Endodermal cell (in vitro differentiated cells): Measurements from ENCODE around the gene RUBCNL. TPM values are rescaled to one million over a fixed set of nuclear protein-coding genes. Genes with fewer than 3 reads are reported as not detected.

Experiments used
- DNase-seq: peaks from one replicate; pipeline ENCODE4 v3.0.0-alpha.2; 2017
- H3K27ac ChIP-seq: 2 replicates; pipeline ENCODE4 v1.5.1; 2013; ENCODE audit warnings: mild to moderate bottlenecking, low read depth, low read length, moderate library complexity
- H3K27me3 ChIP-seq: 2 replicates; pipeline ENCODE4 v1.6.1; 2013; ENCODE audit warnings: mild to moderate bottlenecking, low read length, moderate library complexity; ENCODE audit not compliant: insufficient read depth, control insufficient read depth, poor library complexity, severe bottlenecking
- H3K36me3 ChIP-seq: 2 replicates; pipeline ENCODE4 v1.7.0; 2013; ENCODE audit warnings: mild to moderate bottlenecking, low read length, moderate library complexity; ENCODE audit not compliant: control insufficient read depth, insufficient read depth
- H3K4me1 ChIP-seq: one replicate; pipeline ENCODE4 v1.7.0; 2013; ENCODE audit warnings: low read length; ENCODE audit not compliant: control insufficient read depth, insufficient read depth
- H3K4me3 ChIP-seq: 2 replicates; pipeline ENCODE4 v1.5.1; 2013; ENCODE audit warnings: mild to moderate bottlenecking, low read length, moderate library complexity
- H3K9ac ChIP-seq: 2 replicates; pipeline ENCODE4 v1.6.1; 2013; ENCODE audit warnings: mild to moderate bottlenecking, low read length, moderate library complexity; ENCODE audit not compliant: poor library complexity, severe bottlenecking; ENCODE audit errors: extremely low read depth
- H3K9me3 ChIP-seq: 2 replicates; pipeline ENCODE4 v1.6.1; 2013; ENCODE audit warnings: mild to moderate bottlenecking, low read length, moderate library complexity; ENCODE audit not compliant: control insufficient read depth
- H3K27ac Mint-ChIP-seq: 2 replicates; pipeline ENCODE4 v1.8.0; 2020; ENCODE audit warnings: mixed read lengths
- H3K27me3 Mint-ChIP-seq: 2 replicates; pipeline ENCODE4 v1.8.0; 2021; ENCODE audit warnings: mild to moderate bottlenecking, mixed read lengths; ENCODE audit not compliant: insufficient read depth
- H3K36me3 Mint-ChIP-seq: 2 replicates; pipeline ENCODE4 v1.8.0; 2020; ENCODE audit warnings: low read depth, mixed read lengths
- H3K4me1 Mint-ChIP-seq: 2 replicates; pipeline ENCODE4 v1.8.0; 2020; ENCODE audit warnings: mixed read lengths
- H3K4me3 Mint-ChIP-seq: 2 replicates; pipeline ENCODE4 v1.8.0; 2020; ENCODE audit warnings: mild to moderate bottlenecking, moderate library complexity, mixed read lengths
- H3K9me3 Mint-ChIP-seq: 2 replicates; pipeline ENCODE4 v1.8.0; 2020; ENCODE audit warnings: mild to moderate bottlenecking, mixed read lengths
- CTCF ChIP-seq: fragments of 200-600 bp; sonication (generic); conservative IDR thresholded peaks from 2 replicates; pipeline ENCODE4 v1.5.0; 2021; ENCODE audit warnings: antibody characterized with exemption, mild to moderate bottlenecking
- WGBS, 2 experiments: methylation state at CpG; one replicate each; pipeline versions ENCODE4 v1.1.5 to v1.1.7; 2013; ENCODE audit warnings: missing lambda C conversion rate in 2 of 2, mixed read lengths in 1 of 2; ENCODE audit not compliant: insufficient coverage in 1 of 2, insufficient read length in 1 of 2; 5-methylcytosine and 5-hydroxymethylcytosine counted together
- total RNA-seq, 2 donors: library from RNA; stranded (reverse); fragmentation: NEBNext Ultra II Directional in 1 of 2; extraction: Animal tissue kit (Norgen Biotek cat#: 25700) in 1 of 2; gene quantifications; 2 replicates in 1 of 2; 3 replicates in 1 of 2; pipeline ENCODE4 v1.2.1, GENCODE V29; 2021

The RUBCNL gene
- total RNA-seq, 2 donors from 2014 or later: 3.1 to 3.6 TPM

GRCh38 chr13:46315036-46315435, 72.0 kb downstream of the RUBCNL start:
- no peak overlapping the region for H3K27ac Mint-ChIP-seq

GRCh38 chr13:46314587-46314986, 72.5 kb downstream of the RUBCNL start:
- Mint-ChIP-seq H3K4me1 (peaks cover 2% of the 10 kb centered on the region), H3K27ac (no peak overlapping the region), H3K4me3 (no peak overlapping the region), H3K27me3 (peaks cover 3% of the 10 kb centered on the region), H3K36me3 (no peaks in the 10 kb centered on the region), H3K9me3 (peaks cover 5% of the 10 kb centered on the region)
- Histone ChIP-seq H3K9ac (no peak overlapping the region), H3K36me3 (no peaks in the 10 kb centered on the region), H3K27me3 (no peaks in the 10 kb centered on the region), H3K27ac (no peak overlapping the region), H3K9me3 (no peaks in the 10 kb centered on the region), H3K4me3 (no peak overlapping the region), H3K4me1 (no peaks in the 10 kb centered on the region)
- no peak for TF ChIP-seq CTCF
- DNase-seq: no peak
- WGBS, 2 experiments: 100% methylated on average over 1 of the region's 1 CpG; no CpG with 5 or more reads in 1 of the 2 experiments

More at GRCh38 chr13:46315036-46315435, 72.0 kb downstream of the RUBCNL start:
- Histone ChIP-seq H3K4me1 (no peaks in the 10 kb centered on the region), H3K9ac (no peak overlapping the region), H3K36me3 (no peaks in the 10 kb centered on the region), H3K9me3 (no peaks in the 10 kb centered on the region), H3K27me3 (no peaks in the 10 kb centered on the region), H3K4me3 (no peak overlapping the region), H3K27ac (no peak overlapping the region)
- no peak for DNase-seq
- Mint-ChIP-seq H3K4me3 (no peak overlapping the region), H3K4me1 (peaks cover 2% of the 10 kb centered on the region), H3K27me3 (peaks cover 3% of the 10 kb centered on the region), H3K9me3 (peaks cover 5% of the 10 kb centered on the region), H3K36me3 (no peaks in the 10 kb centered on the region)
- no peak for TF ChIP-seq CTCF

- Histone ChIP-seq H3K36me3 (no peaks in the 10 kb centered on the region), H3K27me3 (no peaks in the 10 kb centered on the region), H3K9ac (no peak overlapping the region), H3K4me1 (no peaks in the 10 kb centered on the region), H3K27ac (no peak overlapping the region), H3K9me3 (no peaks in the 10 kb centered on the region), H3K4me3 (no peak overlapping the region)
- no peak for DNase-seq
- no peak overlapping the region for H3K4me3 Mint-ChIP-seq
- peaks cover 3% of the 10 kb centered on the region for H3K27me3 Mint-ChIP-seq
- 92 to 93% methylated on average over 3 to 4 of the region's 6 CpGs for WGBS, 2 experiments
- no peak overlapping the region for H3K27ac Mint-ChIP-seq
- H3K9me3 Mint-ChIP-seq: peaks cover 5% of the 10 kb centered on the region
- no peaks in the 10 kb centered on the region for H3K4me1 Mint-ChIP-seq
- no peaks in the 10 kb centered on the region for H3K36me3 Mint-ChIP-seq
- no peak for TF ChIP-seq CTCF
Measured at GRCh38 chr13:46313432-46314257, 73.4 kb downstream of the RUBCNL start.
